ENCODE measurements around the gene UGT3A1.
"Not testable (repeated sequence)": the region's sequence is repeated elsewhere in the genome, so short reads cannot be mapped to it uniquely, and the experiment has no call there.

DNA sequence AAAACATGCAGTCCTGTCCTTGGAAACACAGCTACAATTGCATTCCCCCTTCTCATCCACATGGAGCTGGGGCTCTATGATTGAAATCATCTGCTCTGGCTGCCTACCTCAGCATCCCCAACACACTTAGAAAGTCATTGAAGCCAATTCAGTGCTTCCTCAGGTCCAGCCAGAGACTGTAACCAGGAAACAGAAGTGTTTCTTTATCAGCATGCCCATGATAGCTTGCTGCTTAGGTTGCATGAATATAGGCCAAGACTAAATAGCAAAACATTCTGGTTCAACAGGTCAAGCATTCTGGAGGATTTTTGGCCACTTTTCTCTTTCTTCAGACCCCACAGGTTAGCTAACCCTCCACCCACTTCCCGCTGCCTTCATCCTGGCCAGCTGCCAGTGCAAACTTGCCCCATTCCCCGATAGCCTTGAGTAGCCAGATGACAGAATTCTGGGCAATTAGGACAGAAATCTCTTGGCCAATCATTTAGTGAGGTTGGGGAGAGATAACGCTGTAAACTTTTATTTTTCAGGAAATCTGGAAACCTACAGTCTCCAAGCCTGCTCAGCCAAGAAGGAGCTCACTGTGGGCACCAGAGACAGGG is 43.4 kb upstream of the UGT3A1 start:
- not testable (repeated sequence) for TF ChIP-seq REST (IDR thresholded peaks at IDR 0.05; ENCODE audit: insufficient read depth in 1 of 2, low read depth in 2 of 2, low read length in 1 of 2); CTCF (IDR thresholded peaks at IDR 0.05); POLR2AphosphoS5 (IDR thresholded peaks at IDR 0.05; ENCODE audit: low read depth, low read length); TCF7L2 (IDR thresholded peaks at IDR 0.05; ENCODE audit: low read depth, low read length)
